ENCODE measurements around the gene CYYR1.

Gene CYYR1

DNA sequence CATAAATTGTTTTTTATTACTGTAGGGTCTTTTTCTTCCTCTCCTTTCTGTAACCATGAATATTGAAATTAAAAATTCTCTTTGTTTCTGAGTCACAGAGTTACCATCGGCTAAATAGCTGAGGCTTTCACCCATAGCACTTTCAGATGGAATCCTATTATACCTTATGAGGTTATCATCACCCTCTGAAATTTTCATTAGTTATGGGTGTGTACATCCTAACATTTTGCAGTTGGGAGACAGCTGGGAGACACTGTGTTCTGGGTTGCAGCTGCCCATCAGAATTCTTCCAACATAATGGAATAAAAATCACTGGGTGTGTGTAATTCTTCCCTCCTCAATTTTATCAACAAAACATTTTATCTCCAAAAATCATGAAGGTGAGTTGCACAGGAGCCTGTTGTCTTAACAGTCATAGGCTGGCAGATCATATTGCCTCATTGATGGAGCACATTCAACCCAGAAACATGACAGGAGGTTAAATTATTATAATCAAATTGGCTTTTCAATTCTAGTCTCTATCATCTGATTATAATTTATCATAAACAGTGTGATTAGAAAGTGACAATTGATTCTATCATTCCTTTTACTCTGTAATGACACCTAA lies 17.4 kb downstream of the CYYR1 start:
- FAIRE-seq (no peak), DNase-seq (ENCODE audit: extremely low spot score, insufficient read length, low read depth) (no peak)

DNA sequence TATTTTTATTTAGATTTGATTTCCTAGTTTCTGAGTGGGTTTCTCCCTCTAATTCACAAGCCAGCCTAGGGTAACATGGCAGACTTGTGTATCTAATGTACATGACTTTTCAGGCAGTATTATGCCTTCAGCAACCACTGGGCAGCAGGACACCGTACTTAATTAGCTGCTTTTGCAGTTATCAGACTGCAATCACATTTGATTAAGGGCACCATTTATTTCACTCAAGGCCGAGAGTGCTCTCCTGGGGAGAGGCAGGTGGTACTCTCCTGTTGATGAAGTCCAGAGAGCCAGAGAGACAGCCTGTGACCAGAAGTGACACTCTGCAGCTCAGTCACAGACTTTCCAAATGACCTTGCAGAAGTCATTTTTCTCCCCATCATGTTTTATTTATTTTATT lies 18.7 kb downstream of the CYYR1 start:
- DNase-seq (ENCODE audit: extremely low spot score, insufficient read length, low read depth) (no peak), FAIRE-seq (no peak)

DNA sequence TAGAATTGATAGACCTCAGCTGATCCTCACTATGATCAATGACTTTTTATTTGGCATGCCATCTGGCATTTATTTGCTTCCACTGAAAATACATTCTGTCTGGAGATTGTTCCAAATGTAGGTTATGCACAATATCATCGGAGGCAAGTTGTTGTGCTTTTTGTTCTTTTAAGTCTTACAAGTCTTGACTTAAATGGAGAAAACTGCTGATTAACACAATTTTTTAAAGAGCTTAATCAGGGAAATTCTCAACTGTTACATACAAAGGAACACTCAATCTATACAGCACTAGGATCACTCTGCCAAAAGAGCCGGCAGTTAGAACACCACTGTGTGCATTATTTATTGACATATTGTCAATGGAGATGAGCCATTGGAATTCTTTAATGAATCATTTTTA lies 19.2 kb downstream of the CYYR1 start:
- DNase-seq (ENCODE audit: extremely low spot score, insufficient read length, low read depth), result no peak
- FAIRE-seq, result no peak

DNA sequence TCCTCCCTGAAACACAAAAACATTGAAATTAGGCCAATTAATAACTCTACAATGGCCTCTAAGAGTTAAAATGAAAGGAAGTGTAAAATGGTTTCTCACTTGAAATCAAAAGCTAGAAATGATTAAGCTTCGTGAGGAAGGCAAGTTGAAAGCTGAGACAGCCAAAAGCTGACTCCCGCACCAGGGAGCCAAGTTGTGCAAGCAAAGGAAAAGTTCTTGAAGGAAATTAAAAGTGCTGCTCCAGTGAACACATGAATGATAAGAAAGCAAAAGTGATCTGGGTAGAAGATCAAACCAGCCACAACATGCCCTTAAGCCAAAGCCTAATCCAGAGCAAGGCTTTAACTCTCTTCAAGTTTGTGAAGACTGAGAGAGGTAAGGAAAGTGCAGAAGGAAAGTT lies 22.8 kb downstream of the CYYR1 start:
- DNase-seq (ENCODE audit: extremely low spot score, insufficient read length, low read depth), result no peak
- FAIRE-seq, result no peak

DNA sequence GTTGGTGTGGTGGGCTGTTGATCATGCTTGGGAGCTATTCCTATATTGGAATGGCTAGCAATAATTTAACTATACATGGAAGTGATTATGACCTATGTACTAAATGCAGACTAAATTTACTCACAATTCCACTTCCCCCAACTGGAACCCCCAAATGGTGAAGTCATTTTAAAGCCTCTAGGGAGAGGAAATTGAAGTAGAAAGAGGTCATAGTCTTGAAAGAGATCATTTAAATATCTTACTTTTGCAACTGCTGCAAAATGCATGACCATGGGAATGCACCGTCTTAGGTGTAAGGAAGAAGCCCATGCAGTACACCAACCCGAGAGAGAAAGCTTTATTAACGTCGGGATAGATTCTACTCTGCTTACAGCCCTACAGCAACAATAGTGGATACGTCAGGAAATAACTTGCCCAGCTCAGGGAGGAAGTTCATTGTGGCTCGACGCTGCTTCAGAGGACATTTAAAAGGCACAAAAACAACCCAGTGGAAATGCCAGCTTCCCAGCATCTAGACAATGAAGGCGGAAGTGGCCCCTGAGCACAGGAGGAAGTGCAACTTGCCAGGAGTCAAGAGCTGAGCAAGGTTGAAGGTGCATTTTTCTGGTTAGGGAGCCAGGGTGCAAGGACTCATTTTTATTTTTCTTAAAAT lies 26.5 kb downstream of the CYYR1 start:
- no peak for DNase-seq (ENCODE audit: extremely low spot score, insufficient read length, low read depth)
- no peak for FAIRE-seq

DNA sequence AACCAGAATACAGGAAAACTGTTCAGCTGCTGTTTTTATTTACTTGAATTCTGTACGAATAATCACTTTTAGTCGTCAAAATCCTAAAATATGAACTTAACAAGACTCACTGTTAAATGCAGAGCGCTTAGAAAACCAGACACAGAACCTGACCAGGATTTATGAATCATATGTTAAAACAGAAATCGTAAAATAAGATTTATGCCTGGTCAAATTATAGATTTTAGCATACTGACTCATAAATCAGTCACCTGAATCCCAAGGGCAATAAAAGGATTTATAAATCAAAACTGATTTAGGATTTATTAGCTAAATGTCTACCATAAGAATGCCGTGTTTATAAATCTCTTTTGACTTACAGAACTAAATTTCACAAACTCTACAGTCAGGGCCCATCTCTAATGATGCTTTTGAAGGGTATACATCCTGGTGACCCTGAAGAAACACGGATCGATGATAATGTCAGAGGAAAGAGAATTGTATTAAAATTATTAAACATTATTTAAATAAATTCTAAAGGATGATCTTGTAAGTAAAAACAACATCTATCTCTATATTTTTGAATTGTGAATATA lies 28.8 kb downstream of the CYYR1 start:
- no peak for FAIRE-seq

DNA sequence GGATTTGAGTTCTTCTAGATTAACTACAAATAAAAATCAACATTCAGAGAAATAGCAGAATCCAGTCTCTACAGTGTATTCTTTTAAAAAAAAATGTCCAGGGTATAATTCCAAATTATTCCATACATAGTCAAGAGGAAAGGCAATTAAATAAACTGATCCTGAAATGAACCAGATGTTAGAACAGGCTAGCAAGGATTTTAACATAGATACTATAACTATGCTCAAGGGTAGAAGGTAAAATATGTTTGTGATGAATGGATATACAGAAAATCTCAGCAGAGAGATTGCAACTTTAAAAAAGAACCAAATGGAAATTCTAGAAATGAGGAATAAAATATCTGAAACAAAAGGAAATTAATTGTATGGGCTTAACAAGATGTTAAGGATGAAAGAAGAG lies 32.4 kb downstream of the CYYR1 start:
- FAIRE-seq (no peak), DNase-seq (ENCODE audit: extremely low spot score, insufficient read length, low read depth) (no peak)

More for the DNA sequence above, 28.8 kb downstream of the CYYR1 start:
- DNase-seq (ENCODE audit: extremely low spot score, insufficient read length, low read depth), result no peak

DNA sequence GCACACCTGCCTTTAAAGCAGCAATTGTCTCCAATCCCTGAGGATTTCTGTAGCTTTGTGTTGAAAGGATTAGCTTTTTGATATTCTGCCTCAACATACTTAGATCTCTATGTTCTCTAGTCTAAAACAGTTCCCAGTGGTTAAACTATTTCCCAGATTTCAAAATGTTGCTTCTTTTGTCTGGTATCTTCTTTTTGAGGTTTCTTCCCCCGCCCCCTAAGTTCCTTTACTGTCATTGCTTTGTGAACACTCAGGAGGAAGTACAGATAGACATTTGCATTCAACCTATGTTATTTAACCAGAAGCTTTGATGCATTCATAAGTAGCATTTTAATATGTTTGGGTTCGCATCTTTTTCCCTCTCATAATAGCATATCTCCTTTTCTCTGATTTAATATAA lies 33.5 kb downstream of the CYYR1 start:
- DNase-seq (ENCODE audit: extremely low spot score, insufficient read length, low read depth), result no peak
- FAIRE-seq, result no peak

DNA sequence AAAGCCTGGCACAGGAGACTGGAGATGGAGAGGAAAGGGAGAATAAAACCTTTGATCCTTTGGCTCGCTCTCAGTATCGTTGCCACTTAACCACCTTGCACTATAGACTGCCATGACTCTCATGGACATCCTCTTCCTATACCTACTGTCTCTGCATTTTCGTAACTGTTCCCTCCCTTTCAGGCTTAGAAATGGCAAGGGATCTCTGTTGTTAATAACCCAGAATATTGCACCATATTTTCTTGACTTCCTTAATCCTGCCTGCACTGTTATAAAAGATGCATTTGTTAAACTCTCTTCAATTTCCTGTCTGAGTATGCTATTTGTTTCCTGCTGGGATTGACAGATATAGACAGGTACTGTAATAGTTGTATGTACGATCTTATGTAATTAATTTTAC lies 38.6 kb downstream of the CYYR1 start:
- FAIRE-seq (no peak), DNase-seq (ENCODE audit: extremely low spot score, insufficient read length, low read depth) (no peak)

DNA sequence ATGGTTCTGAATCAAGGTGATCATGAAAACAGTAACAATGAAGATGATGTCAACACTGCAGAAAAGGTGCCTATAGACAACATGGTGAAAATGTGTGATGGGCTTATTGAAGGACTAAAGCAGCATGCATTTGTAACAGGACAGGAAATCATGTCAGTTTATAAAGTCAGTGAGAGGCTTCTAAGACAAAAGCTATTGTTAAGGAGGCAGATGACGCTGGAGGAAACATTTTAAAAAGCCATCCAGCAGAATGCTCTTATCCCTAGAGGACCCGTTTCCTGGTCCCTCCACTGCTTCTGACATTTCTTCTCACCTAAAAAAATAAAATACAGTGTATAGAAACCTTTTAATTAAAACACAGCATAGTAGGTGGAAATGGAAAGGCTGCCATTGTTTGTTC lies 40.9 kb downstream of the CYYR1 start:
- DNase-seq (ENCODE audit: extremely low spot score, insufficient read length, low read depth), result no peak
- no peak for FAIRE-seq

DNA sequence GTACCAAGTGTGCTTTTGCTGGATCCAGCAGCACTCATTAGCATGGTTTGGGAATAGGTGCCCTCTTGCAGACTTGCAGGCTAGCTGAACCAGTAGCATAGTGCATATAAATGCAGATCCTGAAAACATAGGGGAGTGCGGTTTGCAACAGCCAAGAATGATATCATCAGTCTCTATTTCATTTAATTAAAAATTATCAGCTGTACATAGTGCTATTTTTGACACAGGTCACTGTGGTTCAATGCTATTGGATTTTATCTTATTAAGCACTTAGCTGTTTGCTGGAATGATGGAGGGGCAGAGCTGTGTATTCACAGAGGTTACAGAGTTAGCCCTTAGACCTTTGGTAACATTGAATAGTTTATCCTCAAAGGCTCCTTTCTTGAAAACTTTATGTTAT lies 43.6 kb downstream of the CYYR1 start:
- no peak for FAIRE-seq
- no peak for DNase-seq (ENCODE audit: extremely low spot score, insufficient read length, low read depth)

DNA sequence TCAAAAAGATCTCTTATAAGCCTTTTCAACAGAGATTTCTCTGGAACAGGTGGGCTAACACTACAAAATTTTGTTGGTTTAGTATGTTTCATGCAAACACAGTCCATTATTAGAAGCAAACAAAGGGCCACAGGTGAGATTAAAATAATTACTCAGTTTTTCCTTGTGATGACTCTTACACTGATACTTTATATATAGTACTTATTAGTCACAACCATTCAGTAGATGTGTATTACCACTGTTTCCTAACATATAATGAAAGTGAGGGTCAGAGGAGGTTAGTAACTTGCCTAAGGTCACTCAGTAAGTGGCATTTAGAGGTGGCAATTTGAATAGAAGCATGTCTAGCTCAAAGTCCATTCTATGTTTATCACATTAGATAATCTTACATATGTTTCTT lies 44.2 kb downstream of the CYYR1 start:
- no peak for FAIRE-seq

DNA sequence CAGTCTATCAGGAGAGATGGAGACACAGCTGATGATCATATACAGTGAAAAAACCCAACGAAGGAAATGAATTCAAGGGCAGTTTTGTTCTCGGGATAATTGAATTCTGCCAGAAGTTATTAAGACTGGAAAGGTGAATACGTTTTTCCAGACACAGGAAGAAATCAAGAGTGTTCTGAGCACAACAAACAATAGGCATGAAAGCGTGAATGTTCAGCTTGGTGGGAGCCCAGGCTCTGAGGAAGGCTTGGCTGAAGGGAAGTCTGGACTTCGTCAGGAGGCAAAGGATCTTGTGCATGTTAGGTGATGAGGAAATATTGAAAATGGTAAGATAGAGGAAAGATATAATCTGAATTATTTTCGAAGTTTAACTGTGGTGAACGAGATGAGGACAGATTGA lies 50.4 kb downstream of the CYYR1 start:
- no peak for FAIRE-seq
- DNase-seq (ENCODE audit: extremely low spot score, insufficient read length, low read depth), result no peak

More for the DNA sequence above, 44.2 kb downstream of the CYYR1 start:
- DNase-seq (ENCODE audit: extremely low spot score, insufficient read length, low read depth), result no peak

DNA sequence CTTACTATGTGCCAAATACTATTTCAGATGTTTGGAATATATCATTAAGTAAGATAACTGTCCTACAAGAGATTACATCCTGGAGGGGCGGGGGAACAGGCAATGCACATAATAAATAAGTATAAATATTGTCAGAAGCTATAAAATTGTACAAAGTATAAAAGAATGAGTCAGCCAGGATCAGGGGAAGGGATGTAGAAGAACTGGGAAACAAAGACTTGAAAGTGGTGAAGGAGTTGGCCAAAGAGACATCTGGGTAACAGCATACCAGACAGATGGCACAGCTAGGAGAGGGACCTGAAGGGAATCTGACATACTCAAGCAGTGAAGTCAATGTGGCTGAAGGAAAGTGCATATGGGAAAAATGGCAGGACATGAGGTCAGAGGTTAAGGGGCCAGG lies 53.9 kb downstream of the CYYR1 start:
- FAIRE-seq, result no peak
- DNase-seq (ENCODE audit: extremely low spot score, insufficient read length, low read depth), result no peak

DNA sequence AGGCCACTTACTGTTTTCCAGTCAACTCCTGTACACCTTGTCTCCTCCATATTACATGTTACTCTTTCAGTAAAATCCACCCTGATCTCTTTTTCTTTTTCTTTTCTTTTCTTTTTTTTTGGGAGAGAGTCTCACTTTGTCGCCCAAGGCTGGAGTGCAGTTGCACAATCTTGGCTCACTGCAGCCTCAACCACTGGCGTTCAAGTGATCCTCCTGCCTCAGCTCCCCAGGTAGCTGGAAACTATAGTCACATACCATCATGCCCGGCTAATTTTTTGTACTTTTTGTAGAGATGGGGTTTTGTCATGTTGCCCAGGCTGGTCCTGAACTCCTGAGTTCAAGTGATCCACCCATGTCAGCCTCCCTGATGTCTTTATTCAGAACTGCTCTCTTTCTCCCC lies 57.8 kb downstream of the CYYR1 start:
- FAIRE-seq (no peak), DNase-seq (ENCODE audit: extremely low spot score, insufficient read length, low read depth) (no peak)

DNA sequence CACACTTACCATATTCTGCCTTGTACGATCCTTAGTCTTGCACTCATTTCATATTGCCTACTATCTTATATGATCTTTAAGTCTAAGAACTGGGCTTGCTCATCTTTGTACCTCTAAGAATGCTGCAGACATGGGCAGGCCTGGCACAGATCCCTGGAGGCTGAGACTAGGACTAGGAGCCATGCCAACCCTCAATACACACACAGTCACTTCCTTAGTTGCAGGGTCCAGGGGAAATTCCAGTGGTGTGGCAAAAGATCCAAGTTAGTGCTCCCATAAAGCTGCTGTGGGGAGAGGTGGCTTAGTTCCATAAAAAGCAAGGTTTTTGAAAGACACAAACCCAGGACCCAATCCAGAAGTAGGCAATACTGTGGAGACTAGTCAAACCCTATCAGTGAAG lies 59.9 kb downstream of the CYYR1 start:
- FAIRE-seq, result no peak
- DNase-seq (ENCODE audit: extremely low spot score, insufficient read length, low read depth), result no peak

DNA sequence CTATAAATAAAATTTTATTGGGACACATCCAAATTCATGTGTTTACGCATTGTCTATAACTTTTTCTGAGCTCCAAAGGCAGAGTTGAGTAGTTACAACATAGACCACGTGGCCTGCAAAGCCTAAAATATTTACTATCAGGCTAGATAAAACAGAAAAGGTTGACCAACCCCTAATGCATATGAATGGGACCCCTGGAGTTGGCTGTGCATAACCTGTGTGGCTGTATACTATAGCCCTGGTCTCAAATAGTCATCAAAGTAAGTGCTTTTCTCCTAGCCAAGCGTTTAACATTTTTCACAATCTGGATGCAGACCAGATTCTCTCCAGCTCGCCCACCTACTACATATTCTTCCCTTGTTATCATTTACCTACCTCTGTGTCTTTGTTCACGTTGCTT lies 60.4 kb downstream of the CYYR1 start:
- FAIRE-seq (no peak), DNase-seq (ENCODE audit: extremely low spot score, insufficient read length, low read depth) (no peak)

DNA sequence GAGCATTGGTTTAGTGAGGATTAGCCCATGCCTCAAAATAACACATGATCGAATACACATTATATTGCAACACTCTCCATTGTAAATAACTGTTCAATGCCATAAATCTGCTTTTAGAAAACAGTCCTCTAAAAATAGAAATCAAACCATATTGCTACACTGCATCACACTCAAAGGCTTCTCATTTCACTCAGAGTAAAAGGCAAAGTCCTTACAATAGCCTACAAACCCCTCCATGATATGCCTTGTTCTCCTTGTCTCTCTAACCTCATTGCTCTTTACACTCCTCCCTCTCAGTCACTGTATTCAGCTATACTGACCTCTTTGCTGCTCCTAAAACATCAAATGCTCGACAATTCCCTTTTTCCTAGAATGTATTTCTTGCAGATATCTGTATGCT lies 64.2 kb downstream of the CYYR1 start:
- FAIRE-seq, result no peak
- DNase-seq (ENCODE audit: extremely low spot score, insufficient read length, low read depth), result no peak

DNA sequence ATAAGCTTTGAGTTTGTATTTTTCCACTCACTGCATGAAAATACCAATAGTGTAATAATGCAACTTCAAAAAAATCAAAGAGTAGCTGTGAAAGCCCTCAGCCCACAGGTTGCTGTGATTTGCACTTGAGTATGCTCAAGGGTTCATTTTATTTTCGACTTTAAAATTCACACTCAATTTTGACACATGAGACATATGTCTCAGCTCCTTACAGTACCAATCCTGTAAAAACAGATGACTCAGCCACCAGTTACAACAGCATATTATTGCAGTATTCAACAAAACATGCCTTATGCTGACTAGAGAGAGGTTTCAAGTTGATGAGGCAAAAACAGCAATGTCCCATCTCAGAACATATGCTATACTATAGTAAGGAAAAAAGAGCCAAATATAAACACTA lies 66.1 kb downstream of the CYYR1 start:
- DNase-seq (ENCODE audit: extremely low spot score, insufficient read length, low read depth), result no peak
- FAIRE-seq, result no peak

DNA sequence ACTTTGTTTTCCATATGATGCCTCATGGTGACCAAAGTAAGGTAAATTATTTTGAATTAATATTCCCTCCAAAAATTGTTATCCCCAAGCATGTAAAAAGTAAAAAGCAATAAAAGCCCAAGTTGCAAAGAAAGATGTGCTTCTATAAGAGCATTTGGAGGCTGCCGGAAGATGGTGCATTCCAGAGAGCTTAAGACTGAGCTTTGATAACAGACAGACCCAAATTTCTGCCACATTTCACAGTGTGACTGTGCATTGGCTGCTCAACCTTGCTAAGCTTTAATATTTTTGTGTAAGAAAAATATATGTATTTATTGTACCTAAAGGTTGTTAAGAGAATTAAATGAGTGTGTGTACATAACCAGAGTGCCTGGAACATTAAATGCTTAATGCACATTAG lies 67.9 kb downstream of the CYYR1 start:
- no peak for FAIRE-seq

DNA sequence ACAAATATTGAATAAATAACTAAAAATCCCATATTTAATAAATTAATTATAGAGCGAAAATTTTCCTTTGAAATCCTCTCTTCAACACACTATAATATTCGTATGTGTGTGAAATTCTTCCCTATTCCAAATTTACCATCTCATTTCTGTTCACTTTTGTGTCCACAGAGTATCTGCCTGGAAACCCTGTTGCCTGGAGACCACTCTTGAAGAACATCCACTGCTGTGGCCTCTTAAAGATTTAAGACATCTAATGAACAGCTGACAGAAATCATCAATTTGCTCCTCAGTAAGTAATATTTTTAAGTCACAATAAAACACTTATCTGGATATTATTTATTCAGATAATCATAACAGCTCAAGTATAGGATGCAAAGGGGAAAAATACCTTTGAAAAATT lies 69.7 kb downstream of the CYYR1 start:
- DNase-seq (ENCODE audit: extremely low spot score, insufficient read length, low read depth) (no peak), FAIRE-seq (no peak)

More for the DNA sequence above, 67.9 kb downstream of the CYYR1 start:
- DNase-seq (ENCODE audit: extremely low spot score, insufficient read length, low read depth), result no peak

DNA sequence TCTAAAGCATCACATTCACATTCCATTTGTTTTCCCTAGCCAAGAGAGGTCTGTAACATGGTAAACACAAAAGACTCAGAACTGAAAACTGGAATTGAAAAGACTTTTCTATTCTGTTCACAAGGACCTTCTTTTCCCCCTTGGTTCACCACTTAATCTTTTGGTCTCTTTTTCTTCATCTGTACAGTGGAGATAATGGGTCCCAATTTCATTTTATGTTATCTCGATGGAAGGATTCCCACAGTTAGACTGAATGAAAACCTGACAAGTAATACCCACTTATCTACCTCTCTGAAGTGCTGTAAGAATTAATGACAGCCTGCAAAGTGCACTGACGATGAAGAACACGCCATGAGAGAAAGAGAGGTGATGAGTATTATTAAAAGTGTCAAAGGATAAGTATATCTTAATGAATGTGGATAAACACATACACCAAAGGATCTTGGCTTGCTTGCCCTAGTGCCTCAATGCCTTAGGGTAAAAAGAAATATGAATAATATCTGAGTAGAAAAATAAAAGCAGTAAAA lies 71.5 kb downstream of the CYYR1 start:
- DNase-seq (ENCODE audit: extremely low spot score, insufficient read length, low read depth), result no peak

More for the DNA sequence above, 71.5 kb downstream of the CYYR1 start:
- FAIRE-seq, result no peak
